NCI-H82 (cell line): ENCODE measurements around the gene ABCB6.

Experiments used
- DNase-seq: peaks from one replicate; lab custom pipeline; 2025; lab: John Stamatoyannopoulos, UW

Gene ABCB6

GRCh38 chr2:219168932-219169331 lies 49.8 kb downstream of the ABCB6 start:
- DNase-seq: no peak

- DNase-seq: no peak
These were observed 50.2 kb downstream of the ABCB6 start for GRCh38 chr2:219168526-219168925.

- DNase-seq: no peak
These were observed 50.8 kb downstream of the ABCB6 start for GRCh38 chr2:219167997-219168396.

GRCh38 chr2:219165058-219165911 lies 53.5 kb downstream of the ABCB6 start:
- no peak for DNase-seq

- DNase-seq: no peak
These were observed 55.6 kb downstream of the ABCB6 start for GRCh38 chr2:219163156-219163555.

- no peak for DNase-seq
These were observed 57.7 kb downstream of the ABCB6 start for GRCh38 chr2:219161097-219161496.

GRCh38 chr2:219160186-219161017 lies 58.4 kb downstream of the ABCB6 start, which contains the start of gene NHEJ1:
NHEJ1 (minus strand) TSS chr2:219160815; CDS start chr2:219158362, 2,453 bp downstream.
- peak; percentile 96 for DNase-seq
